ENCODE results near the gene NSMF. TPM values are rescaled to one million over a fixed set of nuclear protein-coding genes. Genes with fewer than 3 reads are reported as not detected.

The NSMF gene
- polyA plus RNA-seq, 1 donor (not counting 4 experiments of a cell fraction or from before 2014, with no cell fraction given): 29.5 TPM

DNA sequence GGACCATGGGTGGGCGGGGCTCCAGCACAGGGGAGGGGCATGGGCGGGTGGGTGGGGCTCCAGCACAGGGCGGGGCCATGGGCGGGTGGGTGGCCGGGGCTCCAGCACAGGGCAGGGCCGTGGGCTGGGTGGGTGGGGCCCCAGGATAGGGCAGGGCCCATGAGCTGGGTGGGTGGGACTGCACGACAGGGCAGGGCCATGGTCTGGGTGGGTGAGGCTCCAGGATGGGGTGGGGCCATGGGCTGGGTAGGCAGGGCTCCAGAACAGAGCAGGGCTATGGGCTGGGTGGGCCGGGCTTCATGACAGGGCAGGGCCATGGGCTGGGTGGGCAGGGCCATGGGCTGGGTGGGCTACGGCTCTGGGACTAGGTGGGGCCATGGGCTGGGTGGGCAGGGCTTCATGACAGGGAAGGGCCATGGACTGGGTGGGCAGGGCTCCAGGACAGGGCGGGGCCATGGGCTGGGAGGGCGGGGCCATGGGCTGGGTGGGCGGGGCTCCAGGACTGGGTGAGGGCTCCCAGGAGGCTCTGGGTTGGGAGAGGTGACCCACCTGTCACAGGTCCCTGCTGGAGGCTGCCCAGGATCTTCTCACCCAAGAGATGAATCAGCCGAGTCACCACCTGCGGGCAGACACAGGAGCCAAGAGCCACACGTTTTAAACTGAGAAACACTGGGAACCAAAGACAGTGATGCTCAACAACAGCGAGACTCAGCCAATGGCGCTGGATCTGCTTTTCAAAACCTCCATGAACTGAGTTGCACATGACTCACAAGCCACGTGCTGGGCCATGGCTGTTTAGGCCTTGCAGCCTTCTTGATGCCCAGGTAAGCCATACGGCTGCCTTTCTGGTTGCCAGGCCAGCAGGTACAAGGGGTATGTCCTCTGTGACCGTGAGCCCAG is 33.6 kb upstream of the NSMF start:
- Histone ChIP-seq H3K9me3 (ENCODE audit: control insufficient read depth, low read depth, low read length) (no peaks in the 10 kb centered on the region), H3K9me1 (ENCODE audit: control insufficient read depth, extremely low read depth, insufficient read depth, low read length) (no peaks in the 10 kb centered on the region), H3K27me3 (ENCODE audit: control insufficient read depth, extremely low read depth, insufficient read depth, low read length) (no peaks in the 10 kb centered on the region), H3K4me1 (ENCODE audit: control insufficient read depth, extremely low read depth, insufficient read depth, low read length) (no peaks in the 10 kb centered on the region), H4K20me1 (ENCODE audit: control insufficient read depth, extremely low read depth, insufficient read depth, low read length) (no peaks in the 10 kb centered on the region), H3K4me3 (ENCODE audit: control insufficient read depth in 2 of 3, extremely low read depth in 1 of 3, insufficient read depth in 2 of 3, low read depth in 1 of 3, low read length in 3 of 3) (no peak overlapping the region), H2AFZ (ENCODE audit: control insufficient read depth, low read length) (no peak overlapping the region), H3K79me2 (ENCODE audit: control insufficient read depth, insufficient read depth, low read length) (no peaks in the 10 kb centered on the region), H3K27ac (ENCODE audit: control insufficient read depth, insufficient read depth, low read length) (no peak overlapping the region), H3K4me2 (ENCODE audit: control insufficient read depth, extremely low read depth, insufficient read depth, low read depth, low read length) (no peak overlapping the region), H3K9ac (ENCODE audit: control insufficient read depth, extremely low read depth, insufficient read depth, low read length) (no peak overlapping the region), H3K36me3 (ENCODE audit: control insufficient read depth in 2 of 2, extremely low read depth in 1 of 2, insufficient read depth in 2 of 2, low read length in 2 of 2) (no peaks in the 10 kb centered on the region)
- FAIRE-seq (no peak), DNase-seq (ENCODE audit: low read depth, low spot score) (no peak)
- dilution Hi-C loops (cut with MboI; ENCODE audit: extremely low pct_ligation_motif_present, low sequenced_read_pairs): no loop called here
- no peak for TF ChIP-seq EZH2 (IDR thresholded peaks at IDR 0.05; ENCODE audit: low read length)
- TF ChIP-seq, protein P1, sequence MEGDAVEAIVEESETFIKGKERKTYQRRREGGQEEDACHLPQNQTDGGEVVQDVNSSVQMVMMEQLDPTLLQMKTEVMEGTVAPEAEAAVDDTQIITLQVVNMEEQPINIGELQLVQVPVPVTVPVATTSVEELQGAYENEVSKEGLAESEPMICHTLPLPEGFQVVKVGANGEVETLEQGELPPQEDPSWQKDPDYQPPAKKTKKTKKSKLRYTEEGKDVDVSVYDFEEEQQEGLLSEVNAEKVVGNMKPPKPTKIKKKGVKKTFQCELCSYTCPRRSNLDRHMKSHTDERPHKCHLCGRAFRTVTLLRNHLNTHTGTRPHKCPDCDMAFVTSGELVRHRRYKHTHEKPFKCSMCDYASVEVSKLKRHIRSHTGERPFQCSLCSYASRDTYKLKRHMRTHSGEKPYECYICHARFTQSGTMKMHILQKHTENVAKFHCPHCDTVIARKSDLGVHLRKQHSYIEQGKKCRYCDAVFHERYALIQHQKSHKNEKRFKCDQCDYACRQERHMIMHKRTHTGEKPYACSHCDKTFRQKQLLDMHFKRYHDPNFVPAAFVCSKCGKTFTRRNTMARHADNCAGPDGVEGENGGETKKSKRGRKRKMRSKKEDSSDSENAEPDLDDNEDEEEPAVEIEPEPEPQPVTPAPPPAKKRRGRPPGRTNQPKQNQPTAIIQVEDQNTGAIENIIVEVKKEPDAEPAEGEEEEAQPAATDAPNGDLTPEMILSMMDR (optimal IDR thresholded peaks at IDR 0.05 in 1 of 3, IDR thresholded peaks at IDR 0.05 in 1 of 3, conservative IDR thresholded peaks at IDR 0.05 in 1 of 3; ENCODE audit: extremely low read depth in 1 of 3, insufficient read depth in 2 of 3, low read length in 3 of 3): no peak

DNA sequence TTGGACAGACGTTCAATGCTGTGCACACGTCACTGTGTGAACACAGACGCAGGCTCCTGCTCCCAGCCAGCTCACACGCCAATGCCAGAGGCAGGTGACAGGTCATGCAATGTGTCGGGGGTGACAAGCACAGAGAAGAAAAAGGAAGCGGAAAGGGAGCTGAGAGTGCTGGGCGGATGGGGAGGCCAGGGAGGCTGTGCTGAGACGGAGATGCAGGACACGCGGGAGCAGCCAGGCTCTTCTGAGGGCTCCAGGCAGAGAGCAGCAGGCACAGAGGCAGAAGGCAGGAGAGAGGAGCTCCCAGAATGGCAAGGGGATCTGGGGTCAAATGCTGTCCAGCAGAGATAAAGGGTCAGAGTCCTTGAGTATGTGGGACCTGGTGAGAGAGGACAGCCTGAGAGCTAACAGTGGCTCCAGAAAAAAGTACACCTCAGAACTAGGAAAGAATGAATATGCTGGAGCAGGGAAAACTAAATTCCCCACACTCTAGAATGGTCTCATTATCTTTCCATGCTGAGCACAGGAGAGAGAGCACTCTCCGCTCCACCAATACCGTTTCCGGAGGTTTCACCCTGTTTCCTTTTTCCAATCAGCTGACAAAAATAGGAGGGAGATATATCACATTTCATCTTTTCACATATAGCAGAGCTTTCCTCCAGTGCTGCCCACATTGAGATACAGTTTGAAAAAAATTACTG is 32.8 kb upstream of the NSMF start:
- no peaks in the 10 kb centered on the region for H3K9me3 ChIP-seq (ENCODE audit: control insufficient read depth, low read depth, low read length)
- FAIRE-seq (no peak), DNase-seq (ENCODE audit: low read depth, low spot score) (no peak)
- no peaks in the 10 kb centered on the region for H4K20me1 ChIP-seq (ENCODE audit: control insufficient read depth, extremely low read depth, insufficient read depth, low read length)
- TF ChIP-seq, protein P1 (optimal IDR thresholded peaks at IDR 0.05 in 1 of 3, IDR thresholded peaks at IDR 0.05 in 1 of 3, conservative IDR thresholded peaks at IDR 0.05 in 1 of 3; ENCODE audit: extremely low read depth in 1 of 3, insufficient read depth in 2 of 3, low read length in 3 of 3): no peak
- no peak for TF ChIP-seq EZH2 (IDR thresholded peaks at IDR 0.05; ENCODE audit: low read length)
- no peaks in the 10 kb centered on the region for H3K79me2 ChIP-seq (ENCODE audit: control insufficient read depth, insufficient read depth, low read length)
- H3K27ac ChIP-seq (ENCODE audit: control insufficient read depth, insufficient read depth, low read length): no peak overlapping the region
- no peaks in the 10 kb centered on the region for H3K4me1 ChIP-seq (ENCODE audit: control insufficient read depth, extremely low read depth, insufficient read depth, low read length)
- dilution Hi-C loops (cut with MboI; ENCODE audit: extremely low pct_ligation_motif_present, low sequenced_read_pairs): no loop called here
- H3K4me2 ChIP-seq (ENCODE audit: control insufficient read depth, extremely low read depth, insufficient read depth, low read depth, low read length): no peak overlapping the region
- H3K9me1 ChIP-seq (ENCODE audit: control insufficient read depth, extremely low read depth, insufficient read depth, low read length): no peaks in the 10 kb centered on the region
- no peaks in the 10 kb centered on the region for H3K36me3 ChIP-seq (ENCODE audit: control insufficient read depth in 2 of 2, extremely low read depth in 1 of 2, insufficient read depth in 2 of 2, low read length in 2 of 2)
- no peak overlapping the region for H3K4me3 ChIP-seq (ENCODE audit: control insufficient read depth in 2 of 3, extremely low read depth in 1 of 3, insufficient read depth in 2 of 3, low read depth in 1 of 3, low read length in 3 of 3)
- no peaks in the 10 kb centered on the region for H3K27me3 ChIP-seq (ENCODE audit: control insufficient read depth, extremely low read depth, insufficient read depth, low read length)
- H3K9ac ChIP-seq (ENCODE audit: control insufficient read depth, extremely low read depth, insufficient read depth, low read length): no peak overlapping the region
- no peak overlapping the region for H2AFZ ChIP-seq (ENCODE audit: control insufficient read depth, low read length)

All from keratinocyte (primary cell).